GM12801 (cell line): ENCODE results near the gene INVS.

Source experiments
- TF ChIP-seq, protein P1 (sequence below): IDR thresholded peaks from one replicate; pipeline ENCODE4 v1.5.1; 2011; ENCODE audit warnings: control low read depth; ENCODE audit not compliant: insufficient read length; ENCODE audit errors: extremely low read depth

INVS gene

DNA sequence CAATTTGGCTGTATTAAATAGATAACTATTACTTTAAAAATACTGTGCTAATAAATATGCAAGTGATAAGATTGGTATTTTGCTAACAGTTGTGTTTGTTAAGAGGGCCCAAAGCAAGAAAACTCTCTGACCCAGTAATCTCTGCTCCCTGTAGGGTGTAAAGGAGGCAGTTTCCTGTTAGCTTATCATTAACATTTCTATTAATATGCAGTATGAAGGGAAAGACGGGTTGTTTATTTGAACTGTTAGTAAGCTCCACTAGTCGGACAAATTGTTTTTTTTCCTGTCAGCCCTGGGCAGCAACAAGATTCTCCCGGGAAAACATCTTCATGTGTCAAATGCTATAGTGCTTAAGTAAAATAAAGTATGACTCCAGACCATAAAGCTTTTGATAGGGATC, 35.9 kb upstream of the INVS start:
- TF ChIP-seq, protein P1, sequence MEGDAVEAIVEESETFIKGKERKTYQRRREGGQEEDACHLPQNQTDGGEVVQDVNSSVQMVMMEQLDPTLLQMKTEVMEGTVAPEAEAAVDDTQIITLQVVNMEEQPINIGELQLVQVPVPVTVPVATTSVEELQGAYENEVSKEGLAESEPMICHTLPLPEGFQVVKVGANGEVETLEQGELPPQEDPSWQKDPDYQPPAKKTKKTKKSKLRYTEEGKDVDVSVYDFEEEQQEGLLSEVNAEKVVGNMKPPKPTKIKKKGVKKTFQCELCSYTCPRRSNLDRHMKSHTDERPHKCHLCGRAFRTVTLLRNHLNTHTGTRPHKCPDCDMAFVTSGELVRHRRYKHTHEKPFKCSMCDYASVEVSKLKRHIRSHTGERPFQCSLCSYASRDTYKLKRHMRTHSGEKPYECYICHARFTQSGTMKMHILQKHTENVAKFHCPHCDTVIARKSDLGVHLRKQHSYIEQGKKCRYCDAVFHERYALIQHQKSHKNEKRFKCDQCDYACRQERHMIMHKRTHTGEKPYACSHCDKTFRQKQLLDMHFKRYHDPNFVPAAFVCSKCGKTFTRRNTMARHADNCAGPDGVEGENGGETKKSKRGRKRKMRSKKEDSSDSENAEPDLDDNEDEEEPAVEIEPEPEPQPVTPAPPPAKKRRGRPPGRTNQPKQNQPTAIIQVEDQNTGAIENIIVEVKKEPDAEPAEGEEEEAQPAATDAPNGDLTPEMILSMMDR: no peak

DNA sequence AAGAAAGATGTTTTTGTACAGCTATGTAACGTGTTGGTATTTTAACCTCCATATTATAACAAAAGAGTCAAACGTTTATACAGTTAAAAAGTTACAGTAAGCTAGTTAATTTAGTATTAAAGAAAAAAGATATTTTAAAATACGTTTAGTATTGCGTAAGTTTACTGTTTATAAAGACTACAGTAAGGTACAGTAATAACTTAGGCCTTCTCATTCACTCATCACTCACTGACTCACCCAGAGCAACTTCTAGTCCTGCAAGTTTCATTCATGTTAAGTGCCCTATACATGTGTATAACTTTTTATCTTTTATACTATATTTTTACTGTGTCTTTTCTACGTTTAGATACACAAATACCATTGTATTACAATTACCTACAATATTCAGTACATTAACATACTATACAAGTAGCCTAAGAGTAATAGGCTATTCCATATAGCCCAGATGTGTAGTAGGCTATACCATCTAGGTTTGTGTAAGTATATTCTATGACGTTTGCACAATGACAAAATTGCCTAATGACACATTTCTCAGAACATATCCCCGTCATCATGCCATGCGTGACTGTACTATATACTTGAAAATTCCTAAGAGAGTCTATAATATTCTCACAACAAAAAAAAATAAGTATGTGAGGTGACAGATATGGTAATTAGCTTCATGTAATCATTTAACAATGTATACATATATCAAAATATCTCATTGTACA, 34.0 kb upstream of the INVS start:
- TF ChIP-seq, protein P1: no peak

DNA sequence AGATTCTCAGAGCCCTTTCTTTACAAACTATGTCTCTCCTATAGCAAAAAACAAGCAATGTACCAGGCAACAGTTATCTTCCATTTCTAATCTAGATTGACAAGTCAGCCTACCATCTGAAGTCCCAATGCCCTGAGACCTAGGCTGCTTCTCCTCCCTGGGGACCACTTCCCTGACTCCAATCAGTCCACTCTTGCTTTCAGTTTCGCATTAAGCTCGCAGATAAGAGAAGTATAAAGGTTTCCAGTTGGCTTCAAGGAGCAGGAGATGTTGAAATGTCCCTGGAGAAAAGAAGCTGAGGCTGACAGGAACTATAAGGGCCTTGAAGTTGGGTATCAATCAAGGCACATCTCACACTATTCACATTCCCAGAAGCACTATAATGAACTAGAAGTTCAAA, 32.5 kb upstream of the INVS start:
- TF ChIP-seq, protein P1: no peak

DNA sequence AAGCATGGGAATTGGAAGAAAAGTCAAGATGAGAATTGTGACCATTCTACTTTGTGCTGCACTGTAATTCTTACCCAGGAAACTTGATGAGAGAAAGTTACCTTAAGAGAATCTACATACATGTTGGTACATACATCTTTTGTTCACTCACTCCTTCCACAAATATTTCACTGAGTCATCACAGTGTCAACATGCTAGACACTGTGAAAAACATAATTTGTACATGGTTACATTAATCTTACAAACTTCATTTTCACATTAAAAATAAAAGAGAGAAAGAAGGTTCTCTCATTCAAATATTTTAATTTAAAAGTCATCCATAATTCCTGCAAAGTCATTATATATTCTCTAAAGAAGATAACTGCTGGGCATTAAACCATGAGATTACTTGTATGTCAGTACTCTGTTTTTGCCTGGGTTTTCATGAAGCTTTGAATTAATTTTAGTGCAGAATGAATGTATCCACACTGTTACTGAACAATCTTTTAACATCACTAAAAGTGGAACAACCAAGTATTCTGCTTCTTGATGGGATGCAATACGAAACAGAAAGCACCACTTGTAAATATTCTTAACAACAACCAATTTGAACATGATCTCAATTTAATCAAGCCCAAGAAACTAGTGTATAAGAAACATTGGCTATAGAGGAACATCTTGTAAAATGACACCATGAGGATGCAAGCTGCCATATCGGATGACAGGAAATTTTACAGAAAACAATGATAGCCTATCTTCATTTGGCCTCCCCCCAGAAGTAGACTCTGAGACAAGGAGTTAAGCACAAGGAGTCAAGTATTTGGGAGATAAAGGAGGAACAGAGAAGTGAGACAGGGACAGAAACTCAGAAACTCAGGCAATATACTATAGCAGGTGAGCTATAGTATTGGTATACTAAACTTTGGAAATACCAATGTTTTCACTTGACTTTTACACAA, 28.7 kb upstream of the INVS start:
- TF ChIP-seq, protein P1: no peak

DNA sequence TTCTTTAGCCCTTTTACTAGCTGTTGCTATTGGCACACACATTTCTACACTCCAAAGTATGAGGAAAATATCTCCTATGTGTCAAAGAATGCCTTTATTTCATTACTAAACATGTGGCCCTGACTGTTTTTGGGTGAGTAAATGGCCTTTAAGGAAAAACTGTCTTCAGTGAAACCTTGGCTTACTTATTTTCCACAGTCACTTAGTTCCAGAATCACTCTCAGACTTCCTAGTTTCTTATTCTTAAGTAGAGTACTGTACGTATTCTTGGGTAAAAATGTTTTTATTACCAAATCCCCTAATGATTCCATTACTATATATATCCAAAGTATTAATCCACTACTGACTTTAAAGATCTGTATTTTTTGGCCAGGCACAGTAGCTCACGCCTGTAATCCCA, 27.8 kb upstream of the INVS start:
- TF ChIP-seq, protein P1: no peak

DNA sequence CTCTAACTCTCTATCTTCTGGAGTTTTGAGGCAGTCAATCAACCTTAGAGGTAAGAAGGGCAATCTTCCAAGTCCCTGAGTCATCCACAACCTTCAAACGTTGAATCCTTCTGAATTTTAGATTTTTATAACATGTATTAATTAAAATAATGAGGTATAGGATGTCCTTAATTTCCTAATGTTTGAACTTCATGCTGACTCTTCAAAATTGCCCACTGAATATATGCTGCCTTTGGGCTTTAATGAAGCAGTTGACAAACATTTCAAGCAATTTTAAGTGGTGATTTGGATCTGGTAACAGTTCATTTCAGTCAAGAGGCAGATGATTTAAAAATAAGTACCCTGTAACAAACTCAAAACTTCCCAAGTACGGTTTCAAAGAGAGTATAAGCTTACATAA, 26.2 kb upstream of the INVS start:
- TF ChIP-seq, protein P1: no peak

DNA sequence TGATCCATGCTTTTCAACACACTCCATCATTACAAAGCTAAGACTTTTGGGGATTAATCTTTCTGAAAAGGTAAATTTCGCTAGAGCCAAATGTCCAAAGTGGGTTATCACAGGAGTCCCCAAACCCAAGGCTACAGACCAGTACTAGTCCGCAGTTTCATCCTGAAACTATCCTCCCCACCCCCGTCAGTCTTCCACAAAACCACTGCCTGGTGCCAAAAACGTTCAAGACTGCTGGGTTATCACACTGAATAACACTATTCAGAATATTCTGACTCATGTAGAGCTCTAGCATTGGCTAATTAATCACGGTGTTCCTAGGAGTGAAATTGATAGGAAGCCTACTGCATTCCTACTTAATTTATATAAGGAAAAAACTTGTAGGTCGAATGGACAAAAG, 24.9 kb upstream of the INVS start:
- TF ChIP-seq, protein P1: no peak
